CD4-positive, alpha-beta T cell treated with Interleukin-2 at 100 ng/mL for 4 hours (primary cell): ENCODE measurements around the gene MED23.
A peak's percentile ranks its signal among the peaks of the same experiment; 100 is the strongest.
"Not testable (repeated sequence)": the region's sequence is repeated elsewhere in the genome, so short reads cannot be mapped to it uniquely, and the experiment has no call there.

ENCODE experiments used
- DNase-seq: peaks from one replicate; pipeline ENCODE4 v3.0.0-alpha.2; 2020; ENCODE audit warnings: low spot score

MED23 gene

DNA sequence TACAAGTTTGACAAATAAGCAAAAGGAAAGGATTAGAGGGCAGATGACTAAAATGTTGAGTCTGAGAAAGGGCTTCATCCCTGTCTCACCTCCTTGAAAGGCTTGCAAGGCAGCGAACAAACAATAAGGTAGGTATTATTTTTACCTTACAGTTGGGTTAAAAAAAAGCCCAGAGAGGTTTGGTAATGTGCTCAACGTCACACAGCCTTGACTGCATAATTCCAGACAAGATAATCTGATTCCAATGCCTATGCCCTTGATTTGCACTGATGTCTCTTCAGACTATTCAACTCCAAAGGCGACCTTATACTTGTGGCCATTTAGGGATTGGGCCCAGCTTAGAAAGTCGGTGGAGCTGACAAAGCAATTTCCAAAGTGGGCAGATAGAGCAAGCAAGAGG, 53.4 kb downstream of the MED23 start:
- DNase-seq: no peak

DNA sequence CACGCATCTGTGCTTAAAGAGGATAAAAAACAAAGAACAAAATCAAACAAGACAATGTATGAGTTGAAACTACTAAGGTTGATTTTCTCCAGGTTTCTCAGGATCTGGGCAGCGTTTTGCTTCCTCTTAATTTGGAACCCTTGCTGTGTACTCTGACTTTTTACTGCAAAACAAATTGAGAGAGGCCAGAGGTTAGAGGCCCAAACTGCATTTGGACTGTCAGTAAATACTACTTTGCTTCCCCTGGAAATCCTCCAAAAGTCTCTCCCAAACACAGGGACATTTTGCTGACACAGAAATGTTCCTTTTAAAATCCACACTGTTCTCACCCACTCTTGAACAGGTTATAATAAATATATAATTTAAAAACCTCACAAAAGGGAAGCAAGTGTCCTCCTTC, 53.9 kb downstream of the MED23 start:
- no peak for DNase-seq

DNA sequence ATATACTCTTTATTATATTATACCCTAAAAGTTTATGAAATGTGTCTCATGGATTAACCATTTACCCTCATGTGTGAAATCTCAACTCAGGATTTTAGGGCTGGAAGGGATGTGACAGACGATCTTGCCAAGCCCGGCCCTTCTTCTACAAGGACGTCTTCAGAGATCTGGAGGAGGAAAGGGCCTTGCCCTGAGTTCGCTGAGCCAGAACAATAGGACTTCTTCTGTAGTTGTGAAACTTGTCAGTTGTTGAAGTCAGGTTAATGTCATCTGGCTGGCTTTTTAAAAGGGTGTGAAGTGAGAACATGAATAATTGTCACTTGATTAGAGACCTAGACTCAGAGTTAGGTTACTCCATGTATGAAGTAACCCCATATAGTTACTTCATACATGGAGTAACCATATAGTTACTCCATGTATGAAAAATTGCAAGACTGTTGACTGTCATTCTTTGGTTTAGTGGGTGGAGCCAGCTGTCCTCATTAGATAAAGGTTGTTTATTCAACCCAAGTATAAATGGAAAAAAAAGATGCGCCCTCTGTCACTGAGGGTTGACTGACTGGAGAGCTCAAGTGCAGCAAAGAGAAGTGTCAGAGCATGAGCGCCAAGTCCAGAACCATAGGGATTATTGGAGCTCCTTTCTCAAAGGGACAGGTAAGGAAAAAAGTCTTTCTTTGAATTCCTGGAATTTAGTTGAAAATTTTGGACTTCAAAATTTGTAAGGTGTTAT, 55.2 kb downstream of the MED23 start, which contains the start of gene ARG1:
Gene ARG1 (plus strand): TSS at position 541 of the 730 bp plus-strand sequence. CDS start 57 bp downstream, at position 598.
- DNase-seq: no peak

DNA sequence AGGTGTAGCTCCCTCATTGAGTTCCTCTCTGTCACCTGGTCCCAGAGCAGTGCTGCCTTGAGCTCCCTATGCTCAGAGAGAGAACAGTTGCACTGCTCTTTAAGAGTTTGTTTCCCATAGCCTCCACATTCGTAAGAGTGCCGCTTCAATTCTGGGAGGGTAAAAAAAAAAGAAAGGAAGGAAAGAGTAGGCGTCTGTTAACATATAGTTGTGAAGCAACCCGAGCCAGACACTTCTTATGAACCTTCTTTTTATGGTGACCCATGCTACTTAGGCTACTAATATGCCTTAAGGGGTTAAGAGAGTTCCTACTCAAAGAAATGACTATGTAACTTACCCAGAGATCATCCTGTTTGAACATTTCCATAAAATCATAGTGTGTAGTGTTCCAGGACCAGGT, 59.3 kb downstream of the MED23 start:
- no peak for DNase-seq

DNA sequence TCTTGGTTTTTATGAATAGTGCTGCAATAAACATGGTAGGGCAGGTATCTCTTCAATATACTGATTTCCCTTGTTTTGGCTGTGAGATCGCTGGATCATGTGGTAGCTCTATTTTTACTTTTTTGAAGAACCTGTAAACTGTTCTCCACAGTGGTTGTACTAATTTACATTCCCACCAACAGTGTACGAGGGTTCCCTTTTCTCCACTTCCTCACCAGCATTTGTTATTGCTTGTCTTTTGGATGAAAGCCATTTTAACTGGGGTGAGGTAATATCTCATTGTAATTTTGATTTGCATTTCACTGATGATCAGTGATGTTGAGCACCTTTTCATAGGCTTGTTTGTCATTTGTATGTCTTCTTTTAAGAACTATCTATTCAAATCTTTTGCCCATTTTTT, 63.0 kb downstream of the MED23 start:
- DNase-seq: no peak

DNA sequence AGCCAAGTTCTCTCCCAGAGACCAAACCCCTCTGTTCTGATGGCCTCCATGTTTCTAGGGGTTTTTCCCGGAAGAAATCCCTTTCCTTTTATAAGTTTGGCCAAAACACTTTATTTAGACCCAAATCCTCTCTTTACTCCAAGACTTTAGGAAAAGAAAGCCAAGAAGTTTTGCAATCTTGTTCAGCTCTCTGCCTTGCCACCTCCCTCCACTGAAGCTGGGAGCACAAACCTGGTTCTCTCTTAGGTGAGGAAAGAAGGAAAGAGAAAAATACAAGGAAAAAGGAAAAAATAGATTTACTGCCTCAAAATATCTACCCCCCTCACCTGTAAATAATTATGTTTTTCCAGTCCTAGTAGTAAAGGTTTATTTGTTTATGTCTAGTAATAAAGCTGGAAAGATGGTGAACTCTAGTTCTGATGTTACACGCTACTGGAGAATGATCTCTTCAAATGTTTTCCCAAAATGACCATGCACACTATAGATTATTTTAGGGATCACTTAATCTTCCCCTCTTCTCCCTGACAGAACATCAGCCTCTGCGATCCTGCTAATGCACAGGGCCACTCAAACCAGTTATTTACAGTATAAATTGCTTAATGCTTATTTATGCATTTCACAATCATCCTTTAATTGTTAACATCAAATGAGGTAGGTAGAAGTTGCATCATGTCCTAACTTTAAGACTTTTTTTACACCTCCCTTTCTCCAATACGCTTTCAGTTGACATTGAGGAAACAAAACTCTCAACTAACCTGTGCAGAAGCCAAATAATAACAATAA, 65.9 kb downstream of the MED23 start:
- no peak for DNase-seq

DNA sequence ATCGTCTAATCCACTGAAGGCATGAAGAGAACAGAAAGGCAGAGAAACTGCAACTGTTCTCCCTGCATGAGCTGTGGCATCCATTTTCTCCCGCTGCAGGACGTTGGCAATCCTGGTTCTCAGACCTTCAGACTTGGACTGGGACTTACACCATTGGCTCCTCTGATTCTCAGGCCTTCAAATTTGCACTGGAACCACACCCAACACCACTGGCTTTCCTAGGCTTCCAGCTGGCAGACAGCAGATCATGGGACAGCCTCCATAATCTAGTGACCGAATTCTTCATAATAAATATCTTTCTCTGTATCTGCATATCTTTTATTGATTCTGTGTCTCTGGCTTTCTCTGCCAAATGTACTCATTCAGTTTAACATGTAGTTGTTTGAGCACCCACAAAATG, 69.1 kb downstream of the MED23 start:
- no peak for DNase-seq

DNA sequence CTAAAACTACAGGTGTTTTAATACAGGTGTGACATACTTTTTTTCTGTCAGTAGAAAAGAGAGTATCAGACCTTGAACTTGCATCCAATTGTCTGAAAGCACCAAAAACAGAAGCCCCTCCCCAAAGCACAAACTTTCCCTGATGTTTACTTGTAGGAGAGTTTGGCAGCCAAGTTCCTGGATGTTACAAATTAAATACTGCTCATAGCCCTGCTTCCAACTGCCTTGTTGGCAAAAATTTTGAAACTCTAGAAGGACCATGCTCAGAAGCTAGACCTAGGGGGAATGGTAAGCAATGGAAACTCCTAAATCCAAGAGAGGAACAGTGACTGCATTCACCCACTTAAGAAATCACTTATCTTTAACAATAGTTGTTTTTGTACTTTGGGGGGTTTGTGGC, 72.0 kb downstream of the MED23 start:
- DNase-seq: no peak

DNA sequence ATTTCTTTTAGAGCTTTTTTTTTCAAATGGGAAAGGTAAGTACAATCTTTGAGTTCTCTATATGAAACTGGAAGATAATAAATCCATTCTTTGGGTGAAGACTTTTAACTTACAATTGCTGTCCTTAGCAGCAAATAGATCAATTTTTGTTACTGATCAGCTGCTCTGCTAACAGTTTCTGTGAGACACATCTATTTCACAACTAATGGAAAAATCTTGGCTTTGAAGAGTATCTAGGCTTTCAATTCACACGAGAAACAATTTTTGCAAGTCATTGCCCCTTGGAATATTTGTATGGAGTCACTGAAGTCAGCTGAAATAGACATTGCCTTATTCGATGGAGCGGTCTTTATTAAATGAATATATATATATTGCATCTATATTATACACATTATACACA, 75.5 kb downstream of the MED23 start:
- no peak for DNase-seq

DNA sequence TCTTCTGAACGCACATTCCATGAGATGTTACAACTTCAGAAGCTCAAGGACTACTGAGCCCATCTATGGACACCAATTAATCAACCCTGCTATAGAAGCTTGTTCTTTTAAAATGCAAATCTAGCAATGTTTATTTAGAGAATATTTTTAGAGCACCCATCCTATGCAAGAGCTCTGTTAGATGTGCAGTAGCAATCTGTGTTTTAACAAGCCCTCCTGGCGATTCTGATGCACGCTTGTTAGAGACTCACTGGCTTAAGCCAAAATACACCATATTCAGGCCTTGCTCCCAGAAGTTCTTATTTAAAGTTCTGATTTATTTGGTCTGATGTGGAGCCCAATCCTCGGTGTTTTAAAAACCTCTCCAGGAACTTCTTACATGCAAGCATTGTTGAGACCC, 76.1 kb downstream of the MED23 start:
- DNase-seq: no peak

DNA sequence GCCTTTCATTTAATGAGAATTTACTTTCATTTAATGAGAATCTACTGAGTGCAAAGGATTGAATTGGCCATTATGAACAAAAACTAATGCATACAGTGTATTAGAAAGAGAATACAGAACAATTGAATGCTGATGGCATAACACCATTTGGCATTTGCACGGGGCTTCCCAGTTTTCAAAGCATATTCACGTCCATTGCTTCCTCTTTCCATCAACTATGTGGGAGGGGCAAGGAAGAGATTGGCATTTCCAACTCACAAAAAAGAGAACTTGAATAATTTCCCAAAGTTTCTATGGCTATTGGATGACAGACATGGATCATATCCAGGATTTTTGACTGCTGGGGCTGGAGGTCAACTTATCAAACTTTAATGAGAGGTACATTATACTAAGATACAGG, 78.2 kb downstream of the MED23 start:
- no peak for DNase-seq

DNA sequence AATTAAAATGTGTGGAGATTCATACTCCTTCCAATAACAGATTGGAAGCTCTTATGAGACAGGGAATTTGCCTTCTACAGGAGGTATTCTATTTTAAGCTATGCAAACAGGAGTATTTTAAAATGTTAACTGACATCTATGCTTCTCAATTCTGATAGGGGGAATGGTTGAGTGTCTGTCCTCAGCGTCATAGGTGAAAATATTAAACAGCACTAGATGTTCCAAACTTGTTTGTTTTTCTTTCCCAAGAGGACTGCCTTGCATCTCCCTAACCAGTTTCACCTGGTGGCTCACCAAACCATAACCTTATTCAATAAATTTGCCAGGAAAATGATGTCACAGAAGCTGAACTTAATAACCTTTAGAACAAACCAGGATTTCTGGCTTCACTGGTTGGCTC, 79.6 kb downstream of the MED23 start:
- no peak for DNase-seq

DNA sequence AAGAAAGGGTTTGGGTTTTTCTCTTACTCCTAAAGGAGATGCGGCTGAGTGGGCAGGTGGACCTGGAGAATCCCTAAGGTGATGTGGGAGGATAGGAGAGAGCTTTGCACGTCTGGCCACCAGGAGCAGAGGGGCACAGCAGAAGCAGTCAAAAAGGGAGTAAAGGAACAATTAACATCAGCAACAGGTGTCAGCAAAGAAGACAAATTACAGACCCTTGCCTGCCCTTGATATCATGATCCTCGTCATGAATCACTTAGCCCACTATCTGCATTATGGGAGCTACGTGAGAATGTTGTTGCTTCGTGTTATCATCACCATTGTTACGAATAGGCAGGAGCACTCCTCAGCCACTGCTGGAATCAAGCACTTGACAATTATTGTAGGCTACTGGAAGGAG, 80.6 kb downstream of the MED23 start:
- DNase-seq: no peak

DNA sequence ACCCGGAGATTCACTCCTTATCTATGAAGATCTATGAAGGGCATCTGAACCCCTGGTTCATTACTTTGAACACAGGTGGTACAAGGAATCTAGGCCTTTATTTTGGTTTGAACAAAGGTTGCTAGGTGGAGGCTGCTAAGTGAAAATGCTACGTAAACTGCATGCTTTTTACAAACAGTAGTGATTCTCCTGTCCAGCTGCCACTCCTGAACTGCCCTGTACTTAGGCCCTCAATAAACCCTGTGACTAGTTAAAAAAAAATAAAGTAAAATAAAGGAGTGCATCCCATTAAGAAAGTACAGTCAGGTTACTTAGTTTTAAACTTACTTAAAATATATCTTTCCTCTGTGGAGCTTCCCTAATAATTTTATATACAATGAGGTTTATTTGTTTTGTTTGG, 82.7 kb downstream of the MED23 start:
- no peak for DNase-seq

DNA sequence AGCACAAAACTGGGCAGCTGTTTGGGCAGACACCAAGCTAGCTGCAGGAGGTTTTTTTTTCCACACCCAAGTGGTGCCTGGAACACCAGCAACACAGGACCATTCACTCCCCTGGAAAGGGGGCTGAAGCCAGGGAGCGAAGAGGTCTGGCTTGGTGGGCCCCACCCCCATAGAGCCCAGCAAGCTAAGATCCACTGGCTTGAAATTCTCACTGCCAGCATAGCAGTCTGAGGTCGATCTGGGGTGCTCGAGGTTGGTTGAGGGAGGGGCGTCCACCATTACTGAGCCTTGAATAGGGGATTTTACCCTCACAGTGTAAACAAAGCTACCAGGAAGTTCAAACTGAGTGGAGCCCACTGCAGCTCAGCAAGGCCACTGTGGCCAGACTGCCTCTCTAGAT, 89.4 kb downstream of the MED23 start:
- DNase-seq: not testable (repeated sequence)

DNA sequence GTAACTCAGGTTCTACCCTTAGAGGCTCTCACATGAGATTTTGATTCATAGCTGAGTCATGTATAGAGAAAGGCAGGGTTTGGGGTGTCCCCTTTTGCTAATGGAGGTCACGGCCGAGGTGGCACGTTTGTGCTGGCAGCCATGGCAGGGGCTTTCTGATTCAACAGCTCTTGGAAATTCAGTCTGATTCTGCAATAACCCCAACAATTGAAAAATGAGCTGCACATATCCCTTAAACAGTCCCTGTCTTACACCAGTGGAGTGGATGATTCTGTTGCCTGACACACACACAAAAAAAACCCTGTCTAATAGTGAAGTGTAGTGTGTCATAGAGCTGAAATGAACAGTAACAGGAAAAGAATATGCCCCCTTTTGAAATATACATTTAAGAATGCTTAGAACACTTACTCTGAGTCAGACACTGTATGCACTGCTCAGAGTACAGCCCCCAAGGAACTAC, 95.4 kb downstream of the MED23 start:
- DNase-seq: peak; percentile 57

DNA sequence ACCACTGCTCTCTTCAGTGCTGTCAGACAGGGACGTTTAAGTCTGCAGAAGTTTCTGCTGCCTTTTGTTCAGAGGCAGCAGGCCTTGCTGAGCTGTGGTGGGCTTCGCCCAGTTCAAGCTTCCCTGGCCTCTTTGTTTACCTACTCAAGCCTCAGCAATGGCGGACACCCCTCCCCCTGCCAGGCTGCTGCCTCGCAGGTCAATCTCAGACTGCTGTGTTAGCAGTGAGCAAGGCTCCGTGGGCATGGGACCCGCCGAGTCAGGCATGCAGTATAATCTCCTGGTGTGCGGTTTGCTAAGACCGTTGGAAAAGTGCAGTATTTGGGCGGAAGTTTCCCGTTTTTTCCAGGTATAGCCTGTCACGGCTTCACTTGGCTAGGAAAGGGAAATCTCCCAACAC, 96.4 kb downstream of the MED23 start:
- DNase-seq: not testable (repeated sequence)

DNA sequence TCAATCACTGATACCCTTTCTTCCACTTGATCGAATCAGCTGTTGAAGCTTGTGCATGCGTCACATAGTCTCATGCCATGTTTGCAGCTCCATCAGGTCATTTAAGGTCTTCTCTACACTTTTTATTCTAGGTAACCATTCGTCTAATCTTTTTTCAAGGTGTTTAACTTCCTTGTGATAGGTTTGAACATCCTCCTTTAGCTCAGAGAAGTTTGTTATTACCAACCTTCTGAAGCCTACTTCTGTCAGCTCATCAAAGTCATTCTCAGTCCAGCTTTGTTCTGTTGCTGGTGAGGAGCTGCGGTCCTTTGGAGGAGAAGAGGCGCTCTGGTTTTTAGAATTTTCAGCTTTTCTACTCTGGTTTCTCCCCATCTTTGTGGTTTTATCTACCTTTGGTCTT, 97.1 kb downstream of the MED23 start:
- not testable (repeated sequence) for DNase-seq

DNA sequence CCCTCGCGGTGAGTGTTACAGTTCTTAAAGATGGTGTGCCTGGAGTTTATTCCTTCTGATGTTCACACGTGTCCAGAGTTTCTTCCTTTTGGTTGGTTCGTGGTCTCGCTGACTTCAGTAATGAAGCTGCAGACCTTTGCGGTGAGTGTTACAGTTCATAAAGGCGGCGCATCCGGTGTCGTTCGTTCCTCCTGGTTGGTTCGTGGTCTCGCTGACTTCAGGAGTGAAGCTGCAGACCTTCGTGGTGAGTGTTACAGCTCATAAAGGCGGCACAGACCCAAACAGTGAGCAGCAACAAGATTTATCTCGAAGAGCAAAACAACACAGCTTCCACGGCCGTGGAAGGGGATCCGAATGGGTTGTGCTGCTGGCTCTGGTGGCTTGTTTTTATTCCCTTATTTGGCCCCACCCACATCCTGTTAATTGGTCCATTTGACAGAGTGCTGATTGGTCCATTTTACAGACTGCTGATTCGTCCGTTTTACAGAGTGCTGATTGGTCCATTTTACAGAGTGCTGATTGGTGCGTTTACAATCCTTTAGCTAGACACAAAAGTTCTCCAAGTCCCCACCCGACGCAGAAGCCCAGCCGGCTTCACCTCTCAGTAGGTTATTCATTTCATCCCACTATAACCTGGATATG, 103.2 kb downstream of the MED23 start:
- peak; percentile 19 for DNase-seq

DNA sequence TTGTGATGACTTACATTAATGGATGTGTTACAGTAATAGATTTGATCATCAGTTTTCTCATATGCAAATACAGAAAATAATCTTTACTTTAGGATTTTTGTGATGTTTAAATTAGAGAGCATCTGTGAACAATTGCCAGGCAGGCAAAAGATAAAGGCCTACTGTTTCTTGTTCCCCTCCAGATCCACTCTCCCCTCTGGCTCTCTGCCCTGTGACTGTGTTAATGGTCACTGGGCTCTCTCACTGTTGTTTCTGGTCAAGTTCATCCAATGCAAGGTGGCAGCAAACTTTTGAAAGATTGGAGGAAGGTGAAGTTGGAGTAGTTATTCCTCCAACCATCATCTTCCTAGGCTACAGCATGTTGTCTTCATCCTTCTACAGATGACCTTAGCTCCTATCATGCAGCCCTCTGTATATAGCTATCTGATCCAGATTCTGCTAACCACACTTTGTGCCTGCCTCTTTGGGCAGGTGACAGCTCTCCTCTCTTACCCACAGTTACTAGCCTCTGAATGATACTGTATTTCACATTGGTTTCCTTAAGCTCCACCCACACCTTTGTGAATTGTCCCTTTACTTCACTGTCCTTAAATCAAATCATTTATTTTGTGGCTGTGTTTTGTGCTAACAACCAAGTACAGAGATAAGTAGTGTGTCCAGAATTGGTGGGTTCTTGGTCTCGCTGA, 103.9 kb downstream of the MED23 start:
- DNase-seq: no peak
